Activated CD4-positive, alpha-beta T cell treated with anti-CD3 and anti-CD28 coated beads, Interleukin-2, amount 10 ng/mL, durations not matched to agents 7 days and 5 days (primary cell): ENCODE data around the gene ARHGAP30. TPM values are rescaled to one million over a fixed set of nuclear protein-coding genes. Genes with fewer than 3 reads are reported as not detected.

Experiments
- CTCF ChIA-PET: fragments of 350-600 bp; sonication (Branson Sonifier 250); formaldehyde crosslinking; loops from one replicate; lab custom pipeline; 2021; ENCODE audit warnings: antibody characterized with exemption; lab: Charles Lee
- POLR2A ChIA-PET: fragments of 350-600 bp; sonication (Branson Sonifier 250); formaldehyde crosslinking; loops from one replicate; lab custom pipeline; 2021; ENCODE audit warnings: antibody characterized with exemption; lab: Charles Lee
- DNase-seq: peaks from one replicate; pipeline ENCODE4 v3.0.0-alpha.2; 2020
- H3K27ac Mint-ChIP-seq: one replicate; pipeline ENCODE4 v1.8.0; 2021; ENCODE audit warnings: mild to moderate bottlenecking, moderate library complexity, mixed read lengths
- H3K27me3 Mint-ChIP-seq: one replicate; pipeline ENCODE4 v1.8.0; 2021; ENCODE audit warnings: mixed read lengths
- H3K36me3 Mint-ChIP-seq: one replicate; pipeline ENCODE4 v1.8.0; 2021; ENCODE audit warnings: low read depth, mixed read lengths
- H3K4me1 Mint-ChIP-seq: one replicate; pipeline ENCODE4 v1.8.0; 2021; ENCODE audit warnings: mixed read lengths
- H3K4me3 Mint-ChIP-seq: one replicate; pipeline ENCODE4 v1.8.0; 2021; ENCODE audit warnings: mild to moderate bottlenecking, moderate library complexity, mixed read lengths
- H3K9me3 Mint-ChIP-seq: one replicate; pipeline ENCODE4 v1.8.0; 2021; ENCODE audit warnings: mixed read lengths
- total RNA-seq, 2 experiments: library from RNA; stranded (reverse); gene quantifications; one replicate each; pipeline ENCODE4 v1.2.3, GENCODE V29; 2021

The ARHGAP30 gene
- total RNA-seq, 2 experiments from 2014 or later = 244 to 304 TPM

DNA sequence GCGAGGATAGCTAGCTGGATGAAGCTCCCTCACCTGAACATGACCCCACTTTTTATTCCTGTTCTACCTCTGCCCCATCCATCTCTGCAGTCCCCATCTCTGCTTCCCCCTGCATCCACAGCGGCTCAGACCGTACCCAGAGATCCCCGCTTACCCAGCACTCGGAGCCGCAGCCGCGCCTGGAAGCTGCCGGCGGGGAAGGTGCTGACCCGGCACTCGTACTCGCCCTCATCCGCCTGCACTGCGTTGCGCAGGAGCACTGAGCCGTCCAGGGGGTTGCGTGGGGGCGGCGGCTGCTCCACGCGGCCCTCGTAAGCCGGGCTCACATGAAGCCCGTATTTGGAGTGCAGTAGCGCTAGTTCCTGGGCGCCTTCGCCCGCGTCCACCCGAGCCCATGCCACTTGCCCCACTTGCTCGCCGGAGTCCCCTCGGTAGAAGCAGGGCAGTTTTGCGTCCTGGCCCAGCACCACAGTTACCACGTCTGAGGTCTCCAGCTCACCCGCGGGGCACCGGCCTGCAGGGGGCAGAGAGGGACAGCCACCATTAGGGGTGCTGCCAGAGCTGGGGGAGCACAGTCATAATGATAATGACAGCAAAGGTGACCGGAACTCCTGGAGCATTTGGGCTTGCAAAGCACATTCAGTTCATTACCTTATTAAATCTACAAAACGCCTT is 9.9 kb upstream of the ARHGAP30 start:
- ChIA-PET POLR2A (interaction anchor here (0.6 kb wide), 1 partner anchor 367 kb away, joined by 3 read pairs; no protein-coding TSS in a partner anchor), CTCF (interaction anchor here (1.1 to 13.5 kb wide), 7 partner anchors 10 to 34 kb away, joined by 3 to 185 read pairs (median 4); partner anchors contain the start of genes ARHGAP30, KLHDC9 and USF1)
- Mint-ChIP-seq H3K4me3 (no peak overlapping the region), H3K27me3 (no peaks in the 10 kb centered on the region), H3K36me3 (no peaks in the 10 kb centered on the region), H3K9me3 (no peaks in the 10 kb centered on the region), H3K27ac (no peak overlapping the region), H3K4me1 (peaks cover 7% of the 10 kb centered on the region)
- DNase-seq = no peak

DNA sequence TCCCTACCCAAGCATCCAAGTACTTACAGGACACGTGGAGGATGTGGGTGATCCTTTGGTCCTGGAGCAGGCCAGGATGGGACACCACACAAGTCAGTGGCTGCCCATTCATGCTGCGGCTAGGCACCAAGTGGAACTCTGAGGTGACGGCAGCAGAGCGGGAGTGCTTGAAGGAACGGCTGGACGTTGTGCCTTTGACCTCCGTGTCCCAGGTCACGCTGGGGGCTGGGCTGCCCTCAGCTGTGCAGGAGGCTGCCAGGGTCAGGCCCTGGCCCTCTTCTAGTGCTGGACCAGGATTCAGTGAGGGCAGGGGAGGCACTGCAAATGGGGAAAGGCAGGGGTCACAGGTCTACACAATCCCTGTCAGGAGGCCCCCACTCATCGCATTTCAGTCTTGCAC is 7.7 kb upstream of the ARHGAP30 start:
- Mint-ChIP-seq H3K27ac (no peak overlapping the region), H3K4me3 (no peak overlapping the region), H3K9me3 (no peaks in the 10 kb centered on the region), H3K4me1 (peaks cover 16% of the 10 kb centered on the region), H3K27me3 (no peaks in the 10 kb centered on the region), H3K36me3 (no peaks in the 10 kb centered on the region)
- ChIA-PET CTCF (interaction anchor here (0.7 to 13.5 kb wide), 3 partner anchors 7 to 20 kb away, joined by 3 to 185 read pairs (median 88); partner anchors contain the start of genes KLHDC9 and NECTIN4), POLR2A (no interaction called here)
- no peak for DNase-seq

DNA sequence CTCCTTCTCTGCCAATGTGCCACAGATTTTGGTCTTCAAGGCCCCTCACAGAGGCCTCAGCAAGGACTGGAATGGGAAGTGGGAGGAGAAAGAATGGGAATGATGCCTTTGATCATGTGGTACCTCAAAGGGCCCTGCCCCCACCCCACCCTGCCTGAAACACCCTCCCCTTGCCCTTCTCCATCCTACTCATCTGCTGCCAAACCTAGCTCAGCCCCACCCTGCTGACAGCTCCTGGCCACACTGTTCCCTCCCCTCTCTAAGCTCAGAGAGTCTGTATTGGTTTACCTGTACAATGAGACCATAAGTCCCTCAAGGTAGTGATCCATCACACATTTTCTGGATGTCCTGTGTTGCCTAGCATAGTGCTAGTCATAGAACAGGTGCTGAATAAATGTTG is 6.7 kb upstream of the ARHGAP30 start:
- ChIA-PET POLR2A (no interaction called here), CTCF (interaction anchor here (1.2 to 13.5 kb wide), 3 partner anchors 8 to 31 kb away, joined by 3 to 185 read pairs (median 88); partner anchors contain the start of genes KLHDC9, NECTIN4 and USF1)
- Mint-ChIP-seq H3K4me1 (peaks cover 24% of the 10 kb centered on the region), H3K4me3 (no peak overlapping the region), H3K9me3 (no peaks in the 10 kb centered on the region), H3K27me3 (no peaks in the 10 kb centered on the region), H3K27ac (no peak overlapping the region), H3K36me3 (no peaks in the 10 kb centered on the region)
- no peak for DNase-seq

- DNase-seq = no peak
- no peaks in the 10 kb centered on the region for H3K9me3 Mint-ChIP-seq
- no peaks in the 10 kb centered on the region for H3K27me3 Mint-ChIP-seq
- no peaks in the 10 kb centered on the region for H3K36me3 Mint-ChIP-seq
- ChIA-PET CTCF (interaction anchor here (0.6 to 13.5 kb wide), 3 partner anchors 10 to 30 kb away, joined by 4 to 185 read pairs (median 88); partner anchors contain the start of genes KLHDC9 and NECTIN4), POLR2A (no interaction called here)
- no peak overlapping the region for H3K4me3 Mint-ChIP-seq
- no peak overlapping the region for H3K27ac Mint-ChIP-seq
- peaks cover 39% of the 10 kb centered on the region for H3K4me1 Mint-ChIP-seq
Observed at GRCh38 chr1:161074676-161075368, 5.1 kb upstream of the ARHGAP30 start.

DNA sequence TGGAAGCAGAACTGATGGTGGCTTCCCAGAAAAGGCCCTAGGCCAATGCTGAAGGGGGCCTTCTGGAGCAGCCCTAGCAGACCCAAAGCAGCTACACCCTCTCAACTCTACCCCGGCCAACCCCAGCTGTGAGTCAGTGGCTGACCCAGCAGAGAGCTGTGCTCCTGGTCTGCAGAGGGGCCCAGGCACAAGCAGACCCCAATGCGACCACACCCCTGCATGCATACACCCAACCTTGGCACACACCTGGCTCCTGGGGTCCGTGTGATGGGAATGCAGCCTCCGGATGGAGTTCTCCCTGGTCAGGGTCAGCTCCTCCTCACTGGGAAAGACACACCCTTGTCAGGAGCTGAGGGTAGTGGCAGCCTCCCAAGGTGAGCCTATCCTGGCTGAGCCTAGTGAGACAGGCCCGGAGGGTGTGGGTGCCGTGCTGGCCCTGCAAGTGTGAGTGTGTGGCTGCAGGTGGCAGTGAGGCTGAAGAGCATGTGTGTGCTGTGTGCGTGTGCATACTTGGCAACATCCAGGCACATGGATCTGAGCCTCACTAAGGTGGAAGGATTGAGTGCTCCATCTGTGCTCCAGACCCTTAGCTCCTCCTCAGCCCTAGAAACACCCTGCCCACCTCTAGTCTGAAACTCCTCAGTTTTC is 3.9 kb upstream of the ARHGAP30 start:
- no peak overlapping the region for H3K4me3 Mint-ChIP-seq
- DNase-seq = no peak
- H3K4me1 Mint-ChIP-seq = peaks cover 39% of the 10 kb centered on the region
- CTCF ChIA-PET = interaction anchor here (0.6 to 13.5 kb wide), 5 partner anchors 9 to 92 kb away, joined by 3 to 185 read pairs (median 3); partner anchors contain the start of genes KLHDC9 and NECTIN4
- POLR2A ChIA-PET = no interaction called here
- peak overlapping the region; percentile 38 for H3K27ac Mint-ChIP-seq
- H3K36me3 Mint-ChIP-seq = peaks cover 11% of the 10 kb centered on the region
- H3K27me3 Mint-ChIP-seq = no peaks in the 10 kb centered on the region
- no peaks in the 10 kb centered on the region for H3K9me3 Mint-ChIP-seq

GRCh38 chr1:161072751-161073449 is 3.2 kb upstream of the ARHGAP30 start:
- Mint-ChIP-seq H3K27ac (peak overlapping the region; percentile 57), H3K9me3 (no peaks in the 10 kb centered on the region), H3K4me1 (peaks cover 43% of the 10 kb centered on the region), H3K36me3 (peaks cover 18% of the 10 kb centered on the region), H3K4me3 (no peak overlapping the region), H3K27me3 (no peaks in the 10 kb centered on the region)
- ChIA-PET POLR2A (no interaction called here), CTCF (interaction anchor here (1.0 to 13.5 kb wide), 6 partner anchors 12 to 93 kb away, joined by 3 to 185 read pairs (median 4); partner anchors contain the start of genes KLHDC9 and NECTIN4)
- DNase-seq = no peak

DNA sequence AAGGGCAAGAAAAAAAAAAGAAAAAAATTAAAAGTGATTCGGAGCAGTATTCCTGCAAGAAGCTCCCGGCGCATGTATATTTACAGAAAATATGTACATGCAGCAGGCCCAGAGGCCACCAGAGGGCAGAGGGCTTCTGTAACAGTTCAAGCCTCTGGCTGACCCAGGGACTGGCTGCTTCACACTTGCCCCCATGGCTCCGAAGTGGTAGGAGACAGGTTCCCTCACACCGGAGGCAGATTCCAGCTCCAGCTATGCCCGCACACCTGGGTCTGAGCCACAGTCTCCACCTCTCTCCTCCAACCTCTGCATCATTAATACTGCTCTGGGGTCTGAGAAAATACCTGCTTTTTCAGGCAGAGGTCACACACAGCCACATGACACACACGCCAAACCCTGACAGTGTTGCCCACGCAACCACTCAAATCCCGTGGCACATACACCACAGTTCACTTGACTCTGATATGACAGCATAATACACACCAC is 2.2 kb upstream of the ARHGAP30 start:
- DNase-seq = peak; percentile 63
- peaks cover 51% of the 10 kb centered on the region for H3K4me1 Mint-ChIP-seq
- POLR2A ChIA-PET = interaction anchor here (1.1 kb wide), 1 partner anchor 25 kb away, joined by 3 read pairs; no protein-coding TSS in a partner anchor
- H3K36me3 Mint-ChIP-seq = peaks cover 25% of the 10 kb centered on the region
- no peaks in the 10 kb centered on the region for H3K9me3 Mint-ChIP-seq
- H3K4me3 Mint-ChIP-seq = no peak overlapping the region
- H3K27me3 Mint-ChIP-seq = no peaks in the 10 kb centered on the region
- H3K27ac Mint-ChIP-seq = peak overlapping the region; percentile 43
- CTCF ChIA-PET = interaction anchor here (0.6 to 13.5 kb wide), 13 partner anchors 11 to 98 kb away, joined by 3 to 185 read pairs (median 4); partner anchors contain the start of genes KLHDC9, NECTIN4, NIT1 and PFDN2

DNA sequence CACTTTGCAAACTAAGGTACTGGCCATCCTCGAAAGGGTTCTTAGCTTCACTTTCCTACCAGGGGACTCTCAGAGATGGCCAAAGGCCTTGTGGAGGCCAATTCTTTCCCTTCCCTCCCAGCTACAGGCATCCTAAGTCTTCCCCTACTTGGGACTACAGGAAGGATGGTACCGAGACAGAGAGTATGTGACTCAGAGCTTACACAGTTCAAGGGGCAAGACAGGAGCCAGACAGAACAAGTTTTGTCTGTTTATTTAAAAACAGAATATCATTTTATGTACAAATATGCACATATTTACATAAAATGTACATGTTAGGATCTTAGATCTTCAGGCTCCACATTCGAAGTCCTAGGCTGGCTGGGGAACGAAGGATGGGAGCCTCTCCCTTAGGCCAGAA is 1.1 kb upstream of the ARHGAP30 start:
- Mint-ChIP-seq H3K27ac (peak overlapping the region; percentile 99), H3K36me3 (peaks cover 32% of the 10 kb centered on the region), H3K9me3 (no peaks in the 10 kb centered on the region), H3K4me3 (no peak overlapping the region), H3K27me3 (no peaks in the 10 kb centered on the region), H3K4me1 (peaks cover 55% of the 10 kb centered on the region)
- DNase-seq = no peak
- CTCF ChIA-PET = interaction anchor here (0.6 to 13.5 kb wide), 10 partner anchors 8 to 119 kb away, joined by 4 to 185 read pairs (median 6); partner anchors contain the start of genes KLHDC9, NECTIN4, PPOX and USF1
- POLR2A ChIA-PET = interaction anchor here (0.6 to 2.2 kb wide), 4 partner anchors 24 to 68 kb away, joined by 3 to 6 read pairs (median 4); partner anchors contain the start of gene USF1

DNA sequence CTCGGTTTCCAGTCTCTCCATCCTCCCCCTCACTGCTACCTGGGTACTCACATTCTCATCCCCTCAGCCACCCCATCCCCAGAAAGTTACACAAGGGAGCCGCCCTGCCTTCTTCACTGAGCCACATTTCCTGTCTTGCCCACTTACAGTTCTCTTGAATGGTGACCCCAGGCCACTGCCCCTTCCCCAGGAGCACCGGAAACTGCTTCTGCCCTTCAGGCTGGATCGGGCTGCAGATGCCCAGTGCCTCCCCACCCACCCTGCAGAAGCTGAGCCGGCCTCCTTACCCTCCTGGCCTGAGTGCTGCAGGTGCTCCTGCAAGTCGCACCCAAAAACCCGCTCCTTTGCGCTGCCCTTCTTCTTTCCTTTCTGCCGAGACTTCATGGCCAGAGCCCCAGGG is 450 bp downstream of the ARHGAP30 start:
- Mint-ChIP-seq H3K27ac (peak overlapping the region; percentile 99), H3K9me3 (no peaks in the 10 kb centered on the region), H3K4me1 (peaks cover 64% of the 10 kb centered on the region), H3K4me3 (peak overlapping the region; percentile 93), H3K36me3 (peaks cover 37% of the 10 kb centered on the region), H3K27me3 (no peaks in the 10 kb centered on the region)
- CTCF ChIA-PET = interaction anchor here (0.6 to 13.5 kb wide), 15 partner anchors 9 to 314 kb away, joined by 3 to 185 read pairs (median 5); partner anchors contain the start of genes KLHDC9, NECTIN4, PPOX and USF1
- POLR2A ChIA-PET = interaction anchor here (0.5 to 2.2 kb wide), 3 partner anchors 24 to 434 kb away, joined by 3 to 6 read pairs (median 3); partner anchors contain the start of gene USF1
- DNase-seq = peak; percentile 23

GRCh38 chr1:161068306-161069234 is 1.1 kb downstream of the ARHGAP30 start:
- no peaks in the 10 kb centered on the region for H3K9me3 Mint-ChIP-seq
- DNase-seq = peak; percentile 91
- H3K4me3 Mint-ChIP-seq = peak overlapping the region; percentile 93
- H3K4me1 Mint-ChIP-seq = peaks cover 71% of the 10 kb centered on the region
- H3K27ac Mint-ChIP-seq = peak overlapping the region; percentile 99
- no peaks in the 10 kb centered on the region for H3K27me3 Mint-ChIP-seq
- H3K36me3 Mint-ChIP-seq = peaks cover 43% of the 10 kb centered on the region
- ChIA-PET POLR2A (interaction anchor here (0.5 to 2.2 kb wide), 6 partner anchors 23 to 907 kb away, joined by 3 to 6 read pairs (median 3); partner anchors contain the start of genes F11R and USF1), CTCF (interaction anchor here (0.9 to 13.5 kb wide), 12 partner anchors 9 to 79 kb away, joined by 3 to 185 read pairs (median 6); partner anchors contain the start of genes KLHDC9, NECTIN4 and USF1)
